Stimulated activated CD8-positive, alpha-beta memory T cell treated with anti-CD3 and anti-CD28 coated beads, Interleukin-7, amount 100 ng/mL, for 24 hours (primary cell): ENCODE results near the gene NTN1.

Experiments used
- DNase-seq: peaks from one replicate; pipeline ENCODE4 v3.0.0-alpha.2; 2020; ENCODE audit warnings: low read depth

The NTN1 gene

GRCh38 chr17:9232591-9233270 lies 211.4 kb downstream of the NTN1 start:
- DNase-seq, result no peak

GRCh38 chr17:9233271-9233599 lies 211.9 kb downstream of the NTN1 start:
- DNase-seq, result no peak

DNA sequence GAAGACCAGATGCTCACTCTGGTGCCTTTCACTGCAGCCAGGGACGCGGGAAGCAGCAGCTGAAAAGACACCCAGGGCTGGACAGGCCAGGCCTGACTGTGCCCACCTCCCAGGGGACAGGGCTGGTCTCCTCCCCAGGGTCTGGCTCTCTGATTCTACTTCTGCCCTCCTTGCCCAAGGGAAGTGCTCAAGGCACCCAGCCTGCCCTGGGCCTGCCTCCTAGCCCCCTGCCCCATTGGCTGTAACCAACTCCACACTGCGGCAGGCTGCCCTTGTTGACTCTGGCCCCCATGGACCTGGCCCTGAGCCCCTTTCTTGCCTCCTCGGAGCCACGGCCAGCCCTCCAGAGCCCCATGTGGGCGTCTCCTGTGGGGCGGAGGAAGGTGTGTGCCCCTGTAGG lies 212.5 kb downstream of the NTN1 start:
- no peak for DNase-seq

DNA sequence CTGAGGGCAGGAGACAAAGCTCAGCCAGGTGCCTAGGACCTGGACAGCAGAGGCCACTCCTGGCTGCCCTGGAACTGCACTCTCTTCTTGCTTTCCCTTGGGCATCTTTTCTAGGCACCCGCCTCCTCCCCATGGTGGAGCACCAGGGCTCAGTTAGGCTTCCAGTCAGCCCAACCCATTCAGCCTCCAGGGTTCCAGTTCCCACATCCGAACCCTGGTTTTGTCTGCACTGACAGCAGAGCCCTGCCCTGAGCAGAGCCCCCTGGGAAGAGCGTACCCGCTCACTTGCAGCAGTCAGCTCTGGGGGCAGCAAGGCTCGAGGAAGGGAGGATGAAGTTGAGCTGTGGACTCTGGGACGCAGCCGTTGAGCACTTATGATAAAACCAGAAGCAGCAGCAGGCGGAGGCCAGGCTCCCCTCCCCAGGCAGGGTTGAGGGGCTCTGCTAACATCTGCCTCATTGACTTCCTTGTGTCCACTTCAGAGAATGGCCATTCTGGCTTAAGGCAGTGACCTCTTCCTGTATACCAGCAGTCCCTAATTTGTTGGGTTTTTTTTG lies 213.2 kb downstream of the NTN1 start:
- no peak for DNase-seq

DNA sequence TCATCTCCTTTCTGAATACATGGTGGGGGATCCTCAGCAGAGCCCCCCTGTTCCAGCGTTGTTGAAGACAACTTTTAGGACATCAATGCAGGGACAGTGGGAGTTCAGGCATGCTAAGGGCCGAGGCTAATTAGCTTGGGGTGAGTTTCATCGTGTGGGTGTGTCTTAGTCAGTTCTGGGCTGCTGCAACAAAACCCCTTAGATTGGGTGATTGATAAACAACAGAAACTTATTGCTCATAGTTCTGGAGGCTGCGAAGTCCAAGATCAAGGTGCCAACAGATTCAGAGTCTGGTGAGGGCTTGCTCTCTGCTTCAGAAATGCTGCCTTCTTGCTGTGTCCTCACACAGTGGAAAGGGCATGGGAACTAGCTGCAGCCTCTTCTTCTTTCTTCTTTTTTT lies 214.0 kb downstream of the NTN1 start:
- no peak for DNase-seq

- no peak for DNase-seq
Observed at GRCh38 chr17:9236286-9237052, 215.2 kb downstream of the NTN1 start.

- DNase-seq, result no peak
Observed at GRCh38 chr17:9237053-9237410, 215.7 kb downstream of the NTN1 start.

GRCh38 chr17:9237661-9238301 lies 216.5 kb downstream of the NTN1 start:
- no peak for DNase-seq

DNA sequence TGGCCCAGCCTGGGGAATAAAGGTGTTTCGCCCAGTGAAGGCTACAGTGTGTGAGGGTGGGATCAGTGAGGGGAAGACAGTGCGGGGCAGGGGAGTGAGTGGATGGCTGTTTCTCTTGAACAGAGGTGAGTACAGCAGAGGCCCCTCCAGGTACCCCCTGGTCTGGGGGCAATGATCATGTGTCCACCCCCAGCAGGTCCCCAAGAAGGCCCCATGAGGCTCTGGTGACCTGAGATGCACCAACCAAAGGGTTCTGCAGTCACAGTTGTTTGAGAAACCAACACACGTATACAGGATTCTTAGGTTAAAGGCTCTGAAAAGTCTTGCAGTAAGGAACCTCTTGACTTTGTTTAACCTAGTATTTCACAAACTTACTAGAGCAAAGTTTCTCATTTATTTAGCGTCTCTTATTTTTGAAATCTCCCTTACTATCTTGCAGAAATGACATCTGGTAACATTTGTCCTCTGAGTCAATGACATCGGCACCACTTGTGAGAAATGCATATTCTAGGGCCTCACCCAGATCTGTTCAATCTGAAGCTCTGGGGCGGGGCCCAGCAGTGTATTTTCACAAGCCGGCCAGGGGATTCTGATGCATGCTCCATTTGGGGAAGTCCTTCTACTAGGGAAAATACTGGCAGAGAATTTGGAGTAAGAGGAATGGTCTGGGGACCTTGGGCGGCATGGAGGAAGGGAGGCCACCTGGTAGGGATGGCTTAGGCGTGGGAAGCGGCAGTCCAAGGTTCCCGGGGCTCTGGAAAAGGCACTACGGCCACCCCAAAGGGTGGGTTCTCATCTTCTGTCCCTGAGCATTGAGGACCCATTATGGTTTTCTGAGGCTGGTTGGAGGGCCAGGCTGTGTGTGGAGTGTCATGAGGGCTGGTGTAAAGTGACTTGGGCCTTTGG lies 217.3 kb downstream of the NTN1 start:
- DNase-seq, result no peak

DNA sequence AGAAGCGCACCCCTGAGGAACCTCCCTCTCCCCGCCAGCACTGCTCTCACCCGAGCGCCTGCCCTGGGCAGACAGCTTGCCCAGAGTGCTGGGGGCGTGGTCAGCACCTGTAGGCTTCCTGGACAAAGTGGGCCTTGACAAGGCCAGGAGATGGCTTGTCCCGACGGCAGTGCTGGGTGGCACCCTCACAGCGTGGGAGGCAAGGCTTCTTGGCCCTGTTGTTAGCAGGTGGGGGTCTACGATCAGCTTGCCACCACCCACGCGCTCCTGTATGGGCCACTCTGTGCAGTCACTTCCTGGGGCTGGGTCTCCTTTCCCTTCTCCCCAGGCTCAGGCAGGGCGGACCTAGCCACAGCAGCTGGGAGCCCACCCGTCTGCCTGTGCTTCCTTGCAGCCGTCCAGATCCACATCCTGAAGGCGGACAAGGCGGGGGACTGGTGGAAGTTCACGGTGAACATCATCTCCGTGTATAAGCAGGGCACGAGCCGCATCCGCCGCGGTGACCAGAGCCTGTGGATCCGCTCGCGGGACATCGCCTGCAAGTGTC lies 218.0 kb downstream of the NTN1 start:
- no peak for DNase-seq

GRCh38 chr17:9239793-9240658 lies 218.7 kb downstream of the NTN1 start:
- peak; percentile 38 for DNase-seq

- no peak for DNase-seq
Observed at GRCh38 chr17:9240659-9241370, 219.5 kb downstream of the NTN1 start.

GRCh38 chr17:9241371-9241712 lies 220.0 kb downstream of the NTN1 start:
- no peak for DNase-seq

GRCh38 chr17:9241774-9242496 lies 220.6 kb downstream of the NTN1 start:
- no peak for DNase-seq

DNA sequence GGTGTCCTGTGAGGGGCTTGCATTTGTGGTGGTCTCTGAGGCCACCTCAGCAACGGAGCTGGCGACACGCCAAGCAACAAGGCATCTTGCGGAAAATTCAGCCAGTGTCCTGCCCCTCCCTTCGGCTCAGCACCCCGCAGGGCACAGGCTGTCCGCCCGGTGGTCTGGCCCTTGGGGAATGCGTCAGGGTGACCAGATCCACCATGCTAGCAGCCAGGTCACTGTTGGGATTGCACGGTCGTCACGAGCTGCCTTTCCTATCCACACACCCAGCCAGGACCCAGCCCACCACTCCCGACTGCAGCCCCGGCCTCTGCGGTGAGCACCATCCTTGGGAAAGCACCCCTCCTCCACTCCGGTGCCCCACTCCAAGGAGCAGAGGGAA lies 221.2 kb downstream of the NTN1 start:
- DNase-seq, result no peak

GRCh38 chr17:9242983-9243382 lies 221.7 kb downstream of the NTN1 start:
- DNase-seq, result no peak

DNA sequence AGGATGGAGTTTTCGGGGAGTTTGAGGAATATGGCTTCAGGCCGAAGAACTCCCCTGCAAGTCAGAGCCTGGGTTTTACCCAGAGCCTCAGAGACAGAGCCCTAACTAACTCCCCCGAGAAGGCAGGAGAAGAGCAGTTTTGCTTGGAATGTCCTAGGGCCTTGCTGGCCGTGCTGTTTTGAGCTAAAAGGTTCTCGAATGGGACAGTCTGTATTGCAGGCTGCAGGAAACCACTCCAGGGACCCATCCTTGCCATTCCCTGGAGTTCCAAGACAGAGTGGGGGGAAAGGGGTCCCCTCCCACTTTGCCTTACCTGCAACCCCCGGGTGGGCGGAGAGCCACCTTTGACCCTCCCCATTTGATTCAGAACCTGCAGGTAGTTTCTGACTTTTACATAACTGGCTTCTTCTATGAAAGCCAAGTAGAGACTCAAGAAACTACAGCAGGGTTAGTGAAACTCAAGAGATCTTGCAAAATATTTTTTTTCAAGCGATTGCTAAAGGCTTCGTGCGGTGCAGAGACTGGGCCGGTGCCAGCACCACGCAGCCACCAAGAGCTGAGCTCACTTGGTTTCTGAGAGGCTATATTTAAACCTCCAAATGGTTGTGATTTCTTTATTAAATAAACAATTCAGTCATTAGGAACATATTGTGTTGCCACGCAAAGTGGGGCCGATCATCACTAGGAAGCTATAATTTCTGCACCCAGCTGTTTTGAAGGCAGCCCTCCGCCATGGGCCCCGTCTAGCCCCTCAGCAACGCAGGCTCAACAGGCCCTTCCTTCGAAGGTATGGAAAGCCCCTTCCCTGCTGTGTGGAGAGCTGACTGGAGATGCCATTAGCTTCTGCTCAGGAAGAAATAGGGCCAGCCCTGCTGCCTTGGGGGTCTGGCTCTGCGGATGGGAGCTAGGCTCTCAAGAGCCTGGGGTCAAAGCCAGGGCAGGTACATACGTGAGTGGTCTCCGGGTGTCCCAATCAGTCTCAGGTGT lies 223.0 kb downstream of the NTN1 start:
- no peak for DNase-seq

- DNase-seq, result no peak
Observed at GRCh38 chr17:9247401-9247938, 226.2 kb downstream of the NTN1 start.
